NCI-H460 (cell line): Measurements from ENCODE around the gene ACTRT2. TPM values are rescaled to one million over a fixed set of nuclear protein-coding genes. Genes with fewer than 3 reads are reported as not detected.

Source experiments
- DNase-seq: peaks from one replicate; pipeline ENCODE4 v3.0.0-alpha.2; 2016; ENCODE audit warnings: low read depth; ENCODE audit errors: extremely low read depth
- total RNA-seq: library from RNA; depleted of rRNA; stranded (reverse); fragments of >200 nt; shearing (Covaris generic); gene quantifications from 2 replicates; pipeline ENCODE4 v1.2.3, GENCODE V29; 2014

The ACTRT2 gene
- total RNA-seq, 1 experiment from 2014 or later: not detected

- no peak for DNase-seq
Measured at GRCh38 chr1:3015744-3016143, 5.5 kb upstream of the ACTRT2 start.

GRCh38 chr1:3016641-3017439 lies 4.4 kb upstream of the ACTRT2 start:
- no peak for DNase-seq

- no peak for DNase-seq
Measured at GRCh38 chr1:3017440-3018050, 3.7 kb upstream of the ACTRT2 start.

GRCh38 chr1:3018051-3018471 lies 3.2 kb upstream of the ACTRT2 start:
- no peak for DNase-seq

GRCh38 chr1:3018576-3018975 lies 2.7 kb upstream of the ACTRT2 start:
- no peak for DNase-seq

- DNase-seq: no peak
Measured at GRCh38 chr1:3019007-3019515, 2.2 kb upstream of the ACTRT2 start.

- DNase-seq: no peak
Measured at GRCh38 chr1:3019516-3020051, 1.7 kb upstream of the ACTRT2 start.

- DNase-seq: no peak
Measured at GRCh38 chr1:3020263-3020909, 881 bp upstream of the ACTRT2 start.

- DNase-seq: no peak
Measured at GRCh38 chr1:3021801-3022401, 634 bp downstream of the ACTRT2 start.

GRCh38 chr1:3022511-3022973 lies 1.3 kb downstream of the ACTRT2 start:
- DNase-seq: no peak

- no peak for DNase-seq
Measured at GRCh38 chr1:3022976-3023375, 1.7 kb downstream of the ACTRT2 start.

- DNase-seq: no peak
Measured at GRCh38 chr1:3024019-3024418, 2.8 kb downstream of the ACTRT2 start.

GRCh38 chr1:3024588-3024987 lies 3.3 kb downstream of the ACTRT2 start:
- no peak for DNase-seq

- no peak for DNase-seq
Measured at GRCh38 chr1:3026124-3026523, 4.9 kb downstream of the ACTRT2 start.

- no peak for DNase-seq
Measured at GRCh38 chr1:3026581-3027391, 5.5 kb downstream of the ACTRT2 start.

- no peak for DNase-seq
Measured at GRCh38 chr1:3027611-3028371, 6.5 kb downstream of the ACTRT2 start.

- DNase-seq: no peak
Measured at GRCh38 chr1:3028531-3029282, 7.4 kb downstream of the ACTRT2 start.

- DNase-seq: no peak
Measured at GRCh38 chr1:3029481-3029961, 8.3 kb downstream of the ACTRT2 start.
